Endothelial cell of umbilical vein (primary cell): Measurements from ENCODE around the gene TP73. TPM values are rescaled to one million over a fixed set of nuclear protein-coding genes. Genes with fewer than 3 reads are reported as not detected.
A peak's percentile ranks its signal among the peaks of the same experiment; 100 is the strongest.

ENCODE experiments used
- BruUV-seq: library from RNA; stranded (reverse); fragments of 400-500 nt; replicated peaks from 2 replicates; lab custom pipeline; 2021; lab: Mats Ljungman, UMichigan
- CTCF ChIA-PET: fragments of 300-600, 350-600 bp; sonication (Branson Sonifier 250); formaldehyde crosslinking; loops from one replicate; lab custom pipeline; 2021; ENCODE audit warnings: antibody characterized with exemption, inconsistent platforms; lab: Charles Lee
- POLR2A ChIA-PET: fragments of 300-600, 350-600 bp; sonication (Branson Sonifier 250); formaldehyde crosslinking; loops from one replicate; lab custom pipeline; 2021; ENCODE audit warnings: antibody characterized with exemption, inconsistent platforms; lab: Charles Lee
- DNase-seq: peaks from one replicate; pipeline ENCODE4 v3.0.0-alpha.2; 2011; ENCODE audit warnings: low read depth, low spot score
- FAIRE-seq: peaks from 2 replicates; lab custom pipeline; 2011; peaks lifted over from hg19 to GRCh38; lab: Jason Lieb, UNC
- H2AFZ ChIP-seq: 2 replicates; pipeline ENCODE4 v1.6.0; 2012; ENCODE audit warnings: low read depth, low read length, control low read depth, inconsistent platforms
- H3K27ac ChIP-seq: 2 replicates; pipeline ENCODE4 v1.5.1; 2011; ENCODE audit warnings: low read depth, mild to moderate bottlenecking, control low read depth, low read length, moderate library complexity; ENCODE audit not compliant: insufficient read depth
- H3K27me3 ChIP-seq, 2 experiments: 2 replicates each; pipeline versions ENCODE4 v1.6.0 to v1.6.1; 2011; ENCODE audit warnings: low read length in 2 of 2, mixed read lengths in 1 of 2; ENCODE audit not compliant: control insufficient read depth in 2 of 2, insufficient read depth in 2 of 2
- H3K36me3 ChIP-seq, 2 experiments: 2 replicates in 1 of 2; 3 replicates in 1 of 2; pipeline ENCODE4 v1.5.1; 2011; ENCODE audit warnings: low read length in 2 of 2, mild to moderate bottlenecking in 1 of 2, moderate library complexity in 1 of 2; ENCODE audit not compliant: control insufficient read depth in 2 of 2, insufficient read depth in 2 of 2; ENCODE audit errors: extremely low read depth in 1 of 2
- H3K4me1 ChIP-seq: 3 replicates; pipeline ENCODE4 v1.5.1; 2011; ENCODE audit warnings: mild to moderate bottlenecking, low read length; ENCODE audit not compliant: control insufficient read depth, insufficient read depth; ENCODE audit errors: extremely low read depth
- H3K4me2 ChIP-seq: 2 replicates; pipeline ENCODE4 v1.6.1; 2011; ENCODE audit warnings: low read length, control low read depth, mixed read lengths; ENCODE audit not compliant: insufficient read depth
- H3K4me3 ChIP-seq, 3 experiments: fragments of 200-600 bp in 1 of 3; sonication (generic), shearing (Covaris generic) in 1 of 3; replicated peaks in 1 of 3; 2 replicates each; pipeline ENCODE4 v1.5.1; 2011 to 2016; ENCODE audit warnings: control low read depth in 3 of 3, low read length in 3 of 3, mild to moderate bottlenecking in 2 of 3, inconsistent platforms in 1 of 3, low read depth in 1 of 3, moderate library complexity in 1 of 3; ENCODE audit not compliant: insufficient read depth in 1 of 3
- H3K79me2 ChIP-seq: 2 replicates; pipeline ENCODE4 v1.6.0; 2012; ENCODE audit warnings: low read length, inconsistent platforms; ENCODE audit not compliant: control insufficient read depth, insufficient read depth
- H3K9ac ChIP-seq: replicated peaks from 2 replicates; pipeline ENCODE3; 2011; ENCODE audit warnings: low read length, control low read depth; ENCODE audit not compliant: insufficient read depth; ENCODE audit errors: extremely low read depth
- H3K9me1 ChIP-seq: replicated peaks from 3 replicates; pipeline ENCODE4 v1.6.0; 2011; ENCODE audit warnings: mild to moderate bottlenecking, low read length; ENCODE audit not compliant: control insufficient read depth, insufficient read depth; ENCODE audit errors: extremely low read depth
- H3K9me3 ChIP-seq: replicated peaks from 2 replicates; pipeline ENCODE4 v1.5.1; 2012; ENCODE audit warnings: low read length, inconsistent platforms; ENCODE audit not compliant: control insufficient read depth, insufficient read depth
- H4K20me1 ChIP-seq: replicated peaks from 2 replicates; pipeline ENCODE3; 2011; ENCODE audit warnings: mild to moderate bottlenecking, low read length; ENCODE audit not compliant: control insufficient read depth, insufficient read depth; ENCODE audit errors: extremely low read depth
- CTCF ChIP-seq, 2 donors: IDR thresholded peaks; 1 replicate in 1 of 2; 2 replicates in 1 of 2; pipeline ENCODE4 v1.5.1; 2011; ENCODE audit warnings: low read length in 2 of 2, mild to moderate bottlenecking in 2 of 2, moderate library complexity in 2 of 2, control low read depth in 1 of 2, inconsistent platforms in 1 of 2, low read depth in 1 of 2; ENCODE audit not compliant: insufficient read depth in 1 of 2; ENCODE audit errors: extremely low read depth in 1 of 2
- EZH2 ChIP-seq: IDR thresholded peaks from 2 replicates; pipeline ENCODE4 v1.6.1; 2012; ENCODE audit warnings: borderline replicate concordance, low read depth, mild to moderate bottlenecking, moderate library complexity, low read length, inconsistent platforms; ENCODE audit not compliant: severe bottlenecking
- FOS ChIP-seq: IDR thresholded peaks from 2 replicates; pipeline ENCODE4 v1.6.1; 2011; ENCODE audit warnings: mild to moderate bottlenecking, low read length, moderate library complexity, borderline replicate concordance; ENCODE audit not compliant: insufficient read depth
- JUN ChIP-seq: IDR thresholded peaks from 2 replicates; pipeline ENCODE4 v1.6.1; 2011; ENCODE audit warnings: borderline replicate concordance, low read depth; ENCODE audit not compliant: insufficient read length, insufficient read depth
- MAX ChIP-seq: IDR thresholded peaks from 2 replicates; pipeline ENCODE4 v1.6.1; 2011; ENCODE audit not compliant: insufficient read depth, insufficient read length
- MYC ChIP-seq: IDR thresholded peaks from one replicate; pipeline ENCODE4 v1.6.1; 2011; ENCODE audit warnings: mild to moderate bottlenecking, low read depth, low read length
- POLR2A ChIP-seq: IDR thresholded peaks from 2 replicates; pipeline ENCODE4 v1.6.1; 2012; ENCODE audit warnings: low read depth, mild to moderate bottlenecking, control low read depth, low read length
- POLR2AphosphoS5 ChIP-seq: IDR thresholded peaks from 2 replicates; pipeline ENCODE4 v1.6.1; 2012; ENCODE audit warnings: low read depth, mild to moderate bottlenecking, control low read depth, low read length, moderate library complexity; ENCODE audit not compliant: insufficient read depth
- dilution Hi-C: fragments of 300-500 bp; cut with MboI; formaldehyde crosslinking; loops from one replicate; pipeline ENCODE4 v1.15.0; 2019; ENCODE audit warnings: low sequenced_read_pairs; ENCODE audit not compliant: extremely low pct_ligation_motif_present
- intact Hi-C: fragments of 100-400 bp; cut with micrococcal nuclease; formaldehyde crosslinking; loops from one replicate; pipeline ENCODE4 v1.10.0; 2022
- polyA plus RNA-seq, 4 experiments: library from polyadenylated mRNA; depleted of rRNA in 3 of 4; stranded (reverse) in 3 of 4; unstranded in 1 of 4; fragments of >200 nt; gene quantifications; 2 replicates each; pipeline versions ENCODE4 v1.2.1 to v1.2.3, GENCODE V29; 2011 to 2012; ENCODE audit warnings: missing spikeins in 1 of 4
- total RNA-seq: library from RNA; stranded (reverse); gene quantifications from 2 replicates; pipeline ENCODE4 v1.2.3, GENCODE V29; 2021

TP73 gene
- total and polyA plus RNA-seq, 2 donors (not counting 3 experiments of a cell fraction or from before 2014, with no cell fraction given): 0.03 to 0.15 TPM

- H3K36me3 ChIP-seq: peaks cover 0 to 10% of the 10 kb centered on the region in 2 experiments
- H4K20me1 ChIP-seq: no peaks in the 10 kb centered on the region
- H3K9me1 ChIP-seq: no peaks in the 10 kb centered on the region
- peak within 1 kb of the TSS; percentile 72 for H3K4me2 ChIP-seq
- H3K9ac ChIP-seq: peak within 1 kb of the TSS; percentile 76
- peaks cover 4% of the 10 kb centered on the region for H3K79me2 ChIP-seq
- no peaks in the 10 kb centered on the region for H3K9me3 ChIP-seq
- FAIRE-seq (peak; percentile 92), DNase-seq (peak; percentile 91)
- no TSS peak for BruUV-seq
- ChIA-PET POLR2A (no interaction called here), CTCF (interaction anchor here (1.4 to 1.6 kb wide), 2 partner anchors 11 to 197 kb away, joined by 3 to 4 read pairs; no protein-coding TSS in a partner anchor)
- no peak for TF ChIP-seq MYC
- TF ChIP-seq POLR2A: peak; percentile 81
- TF ChIP-seq EZH2: no peak
- no peak for TF ChIP-seq MAX
- TF ChIP-seq POLR2AphosphoS5: peak; percentile 87
- TF ChIP-seq CTCF (IDR thresholded peaks at IDR 0.05; ENCODE audit: extremely low read depth in 1 of 2, insufficient read depth in 1 of 2, low read depth in 1 of 2, low read length in 2 of 2): peak; percentile 14 to 38
- TF ChIP-seq FOS: no peak
- no peak for TF ChIP-seq JUN
- dilution Hi-C loops: no loop called here
- H3K27me3 ChIP-seq: peaks cover 24 to 41% of the 10 kb centered on the region in 2 experiments
- H3K27ac ChIP-seq: no peak within 1 kb of the TSS
- intact Hi-C loops: loop anchor here (1.0 to 2.0 kb wide), 2 partner anchors 25 to 61 kb away; no protein-coding TSS in a partner anchor
- H3K4me3 ChIP-seq: peak within 1 kb of the TSS; percentile 79 to 94 (median 86)
- H2AFZ ChIP-seq: peak within 1 kb of the TSS; percentile 94
- H3K4me1 ChIP-seq: peaks cover 8% of the 10 kb centered on the region
Observed at GRCh38 chr1:3649342-3650247, 2.7 kb upstream of the TP73 start, which contains the start of gene WRAP73. WRAP73 (minus strand) TSS chr1:3650103; CDS start chr1:3649999, 104 bp downstream.
